Skeletal muscle tissue (tissue), 4 donors: ENCODE results near the gene NAIF1. TPM values are rescaled to one million over a fixed set of nuclear protein-coding genes. Genes with fewer than 3 reads are reported as not detected.

Source experiments
- H3K27ac ChIP-seq: one replicate; pipeline ENCODE4 v1.7.0; 2013; ENCODE audit warnings: mild to moderate bottlenecking, low read depth, low read length, inconsistent platforms
- H3K27me3 ChIP-seq, 3 donors: one replicate each; pipeline ENCODE4 v1.7.0; 2013; ENCODE audit warnings: low read length in 3 of 3; ENCODE audit not compliant: control insufficient read depth in 3 of 3, insufficient read depth in 3 of 3
- H3K36me3 ChIP-seq, 3 donors: one replicate each; pipeline ENCODE4 v1.7.0; 2013; ENCODE audit warnings: low read length in 3 of 3; ENCODE audit not compliant: control insufficient read depth in 3 of 3, insufficient read depth in 3 of 3
- H3K4me1 ChIP-seq, 3 donors: one replicate each; pipeline ENCODE4 v1.7.0; 2013; ENCODE audit warnings: low read length in 3 of 3, mild to moderate bottlenecking in 3 of 3; ENCODE audit not compliant: control insufficient read depth in 3 of 3, insufficient read depth in 3 of 3
- H3K4me3 ChIP-seq, 3 donors: one replicate each; pipeline ENCODE4 v1.7.0; 2013; ENCODE audit warnings: low read length in 3 of 3
- H3K9ac ChIP-seq, 3 donors: one replicate each; pipeline ENCODE4 v1.7.0; 2013; ENCODE audit warnings: low read length in 3 of 3, mild to moderate bottlenecking in 3 of 3, moderate library complexity in 2 of 3, low read depth in 1 of 3
- H3K9me3 ChIP-seq, 3 donors: one replicate each; pipeline ENCODE4 v1.7.0; 2013; ENCODE audit warnings: low read length in 3 of 3; ENCODE audit not compliant: control insufficient read depth in 3 of 3
- total RNA-seq: library from RNA; depleted of rRNA; stranded (reverse); fragments of >200 nt; gene quantifications from one replicate; pipeline ENCODE4 v1.2.3, GENCODE V29; 2014
- donor health status: Osteomylitis.

The NAIF1 gene
- total RNA-seq, 1 donor from 2014 or later, result 8.9 TPM

DNA sequence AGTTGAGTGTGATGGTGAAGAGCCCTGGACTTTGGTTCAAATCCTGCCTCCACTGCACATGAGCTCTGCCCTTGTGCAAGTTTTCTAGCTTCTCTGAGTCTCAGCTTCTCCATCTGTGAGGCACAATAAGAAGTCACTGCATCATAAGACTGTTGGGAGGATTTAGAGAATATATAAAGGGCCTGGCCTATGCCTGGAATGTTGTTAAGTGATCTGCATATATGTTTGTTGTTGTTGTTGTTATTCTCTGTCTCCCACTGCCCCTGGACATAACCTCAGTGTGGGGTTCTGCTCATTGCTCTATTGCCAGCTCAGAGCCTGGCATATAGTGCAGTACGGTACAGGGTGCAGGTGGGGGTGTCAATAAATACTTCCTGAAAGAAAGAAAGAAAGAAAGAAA, 46.0 kb downstream of the NAIF1 start:
- Histone ChIP-seq H3K4me3 (no peak overlapping the region), H3K9ac (no peak overlapping the region), H3K9me3 (no peaks in the 10 kb centered on the region), H3K27me3 (no peaks in the 10 kb centered on the region), H3K27ac (no peak overlapping the region), H3K36me3 (no peaks in the 10 kb centered on the region), H3K4me1 (peaks cover 0 to 3% (median 0%) of the 10 kb centered on the region in 3 donors)

DNA sequence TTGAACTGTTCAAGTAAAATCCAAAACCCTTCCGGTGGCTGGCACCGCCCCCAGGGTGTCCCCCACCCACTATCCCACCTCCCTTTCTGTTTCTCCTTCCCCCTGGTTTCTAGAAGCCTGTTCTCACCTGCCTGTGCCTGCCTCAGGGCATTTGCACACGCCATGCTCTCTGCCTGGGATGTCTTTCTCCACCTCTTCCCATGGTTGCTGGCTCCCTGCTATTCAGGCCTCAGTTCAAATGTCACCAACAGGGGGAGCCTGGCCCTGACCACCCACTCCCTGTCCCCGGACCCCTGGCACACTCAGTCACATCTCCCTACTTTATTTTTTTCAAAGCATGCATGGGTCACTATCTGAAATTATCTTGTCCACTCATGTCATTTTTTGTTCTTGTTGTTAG, 46.4 kb downstream of the NAIF1 start:
- Histone ChIP-seq H3K9me3 (no peaks in the 10 kb centered on the region), H3K27ac (no peak overlapping the region), H3K9ac (no peak overlapping the region), H3K27me3 (no peaks in the 10 kb centered on the region), H3K4me3 (no peak overlapping the region), H3K36me3 (no peaks in the 10 kb centered on the region), H3K4me1 (peaks cover 0 to 3% (median 0%) of the 10 kb centered on the region in 3 donors)

DNA sequence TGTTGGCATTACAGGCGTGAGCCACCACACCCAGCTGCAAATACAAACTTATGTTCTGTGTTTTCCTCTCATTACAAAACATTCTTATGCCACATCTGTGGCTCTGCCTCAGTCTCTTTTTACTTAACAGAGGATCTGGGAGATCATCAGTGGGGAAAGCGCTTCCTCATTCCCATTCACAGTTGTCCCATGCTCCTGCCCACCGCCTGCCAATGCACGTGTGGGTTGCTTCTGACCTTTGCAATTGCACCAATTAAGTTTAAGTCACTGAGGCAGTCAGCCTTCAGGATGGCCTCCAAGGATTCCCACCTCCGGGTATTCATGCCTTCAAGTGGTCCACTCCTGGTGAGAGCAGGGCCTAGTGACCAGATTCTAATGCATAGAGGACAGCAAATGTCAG, 51.4 kb downstream of the NAIF1 start:
- Histone ChIP-seq H3K4me1 (no peaks in the 10 kb centered on the region), H3K27me3 (no peaks in the 10 kb centered on the region), H3K4me3 (no peak overlapping the region), H3K27ac (no peak overlapping the region), H3K9me3 (no peaks in the 10 kb centered on the region), H3K36me3 (no peaks in the 10 kb centered on the region), H3K9ac (no peak overlapping the region)

Other genes with a start within 250 kb of the NAIF1 start
- 9.4 TPM for gene ENG, start 212.7 kb downstream of the NAIF1 start, total RNA-seq
- gene AK1, start 189.6 kb downstream of the NAIF1 start, total RNA-seq, result 359 TPM
- gene ST6GALNAC6, start 167.7 kb downstream of the NAIF1 start, total RNA-seq, result 33.9 TPM
- gene ST6GALNAC4, start 150.3 kb downstream of the NAIF1 start, total RNA-seq, result 23.5 TPM
- not detected for gene PIP5KL1, start 136.5 kb downstream of the NAIF1 start, total RNA-seq
- 7.3 TPM for gene DPM2, start 129.5 kb downstream of the NAIF1 start, total RNA-seq
- gene EEIG1, start 86.3 kb downstream of the NAIF1 start, total RNA-seq, result 8.9 TPM
- 13.0 TPM for gene SLC25A25, start 912 bp upstream of the NAIF1 start, total RNA-seq
- gene PTGES2, start 60.4 kb upstream of the NAIF1 start, total RNA-seq, result 47.5 TPM
- 2.1 TPM for gene LCN2, start 82.1 kb upstream of the NAIF1 start, total RNA-seq
- gene BBLN, start 92.9 kb upstream of the NAIF1 start, total RNA-seq, result 7.8 TPM
- gene CIZ1, start 124.3 kb upstream of the NAIF1 start, total RNA-seq, result 12.0 TPM
- gene DNM1, start 136.1 kb upstream of the NAIF1 start, total RNA-seq, result 20.4 TPM
- 85.1 TPM for gene GOLGA2, start 208.7 kb upstream of the NAIF1 start, total RNA-seq
- 17.7 TPM for gene SWI5, start 209.0 kb upstream of the NAIF1 start, total RNA-seq